Testis (tissue), 2 donors: Measurements from ENCODE around the gene SEPSECS.

ENCODE experiments used
- CTCF ChIP-seq, 3 experiments: fragments of 450-650 bp in 2 of 3; fragments of 200-600 bp in 1 of 3; sonication (generic) in 1 of 3; IDR thresholded peaks; one replicate each; pipeline ENCODE4 v1.5.1; 2016 to 2019; ENCODE audit warnings: antibody characterized with exemption in 3 of 3, mild to moderate bottlenecking in 2 of 3, moderate library complexity in 1 of 3
- POLR2A ChIP-seq: fragments of 450-650 bp; IDR thresholded peaks from one replicate; pipeline ENCODE4 v1.6.1; 2017; ENCODE audit warnings: antibody characterized with exemption, mild to moderate bottlenecking, moderate library complexity

- TF ChIP-seq POLR2A (no peak), CTCF (IDR thresholded peaks at IDR 0.05) (no peak)
These were observed 64.4 kb downstream of the SEPSECS start for GRCh38 chr4:25095837-25096236.
